B cell (primary cell): Measurements from ENCODE around the gene VIPR2.

Experiments
- EZH2 ChIP-seq: IDR thresholded peaks from 2 replicates; pipeline ENCODE4 v1.6.1; 2012; ENCODE audit warnings: borderline replicate concordance, low read depth, mild to moderate bottlenecking, moderate library complexity, low read length; ENCODE audit not compliant: insufficient read depth, poor library complexity, severe bottlenecking
- TF ChIP-seq, protein P1 (sequence below): fragments of 200-600 bp; IDR thresholded peaks from one replicate; pipeline ENCODE4 v1.8.0; 2022; ENCODE audit warnings: antibody characterized with exemption, mild to moderate bottlenecking

DNA sequence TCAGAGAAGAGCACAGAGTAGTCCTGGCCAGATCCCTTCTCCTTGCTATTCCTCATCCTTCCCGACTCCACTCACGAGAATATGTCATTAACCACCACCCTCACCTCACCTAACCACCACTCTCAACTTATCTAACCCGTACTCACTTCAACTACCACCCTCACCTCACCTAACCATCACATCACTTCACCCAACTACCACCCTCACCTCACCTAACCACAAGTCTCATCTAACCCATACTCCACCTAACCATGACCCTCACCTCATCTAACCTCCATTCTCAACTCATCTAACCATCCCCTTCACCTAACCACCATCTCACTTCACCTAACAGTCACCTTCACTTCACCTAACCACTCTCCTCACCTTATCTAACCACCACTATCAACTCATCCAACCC lies 85.0 kb downstream of the VIPR2 start:
- TF ChIP-seq, protein P1, sequence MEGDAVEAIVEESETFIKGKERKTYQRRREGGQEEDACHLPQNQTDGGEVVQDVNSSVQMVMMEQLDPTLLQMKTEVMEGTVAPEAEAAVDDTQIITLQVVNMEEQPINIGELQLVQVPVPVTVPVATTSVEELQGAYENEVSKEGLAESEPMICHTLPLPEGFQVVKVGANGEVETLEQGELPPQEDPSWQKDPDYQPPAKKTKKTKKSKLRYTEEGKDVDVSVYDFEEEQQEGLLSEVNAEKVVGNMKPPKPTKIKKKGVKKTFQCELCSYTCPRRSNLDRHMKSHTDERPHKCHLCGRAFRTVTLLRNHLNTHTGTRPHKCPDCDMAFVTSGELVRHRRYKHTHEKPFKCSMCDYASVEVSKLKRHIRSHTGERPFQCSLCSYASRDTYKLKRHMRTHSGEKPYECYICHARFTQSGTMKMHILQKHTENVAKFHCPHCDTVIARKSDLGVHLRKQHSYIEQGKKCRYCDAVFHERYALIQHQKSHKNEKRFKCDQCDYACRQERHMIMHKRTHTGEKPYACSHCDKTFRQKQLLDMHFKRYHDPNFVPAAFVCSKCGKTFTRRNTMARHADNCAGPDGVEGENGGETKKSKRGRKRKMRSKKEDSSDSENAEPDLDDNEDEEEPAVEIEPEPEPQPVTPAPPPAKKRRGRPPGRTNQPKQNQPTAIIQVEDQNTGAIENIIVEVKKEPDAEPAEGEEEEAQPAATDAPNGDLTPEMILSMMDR, result no peak
- TF ChIP-seq EZH2, result no peak
